ENCODE data around the gene XRCC1. TPM values are rescaled to one million over a fixed set of nuclear protein-coding genes. Genes with fewer than 3 reads are reported as not detected.

XRCC1 gene
- total and polyA plus RNA-seq, 2 of the 8 experiments (the other 6 are each of a cell fraction or from before 2014, with no cell fraction given) = 42.5 to 44.4 TPM

DNA sequence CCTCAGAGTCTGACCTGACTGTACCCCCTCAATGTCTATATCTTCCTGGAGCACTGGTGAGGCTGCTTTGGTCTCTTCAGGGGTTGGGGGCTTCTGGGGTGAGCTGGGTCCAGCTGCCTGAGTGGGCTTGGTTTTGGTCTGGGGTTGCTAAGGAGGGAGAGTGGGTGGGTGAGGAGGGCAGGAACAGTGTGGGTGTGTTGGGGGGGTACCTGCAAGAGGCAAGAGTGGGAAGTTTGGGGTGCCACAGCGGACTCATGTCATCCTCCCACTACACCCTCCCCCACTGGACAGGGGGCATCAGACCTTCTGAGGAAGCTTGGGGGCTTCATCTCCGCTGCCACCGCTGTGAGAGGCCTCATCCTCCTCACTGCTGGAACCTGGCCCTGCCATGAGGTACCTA, 28.7 kb downstream of the XRCC1 start (continued):
- TF ChIP-seq, protein P1, sequence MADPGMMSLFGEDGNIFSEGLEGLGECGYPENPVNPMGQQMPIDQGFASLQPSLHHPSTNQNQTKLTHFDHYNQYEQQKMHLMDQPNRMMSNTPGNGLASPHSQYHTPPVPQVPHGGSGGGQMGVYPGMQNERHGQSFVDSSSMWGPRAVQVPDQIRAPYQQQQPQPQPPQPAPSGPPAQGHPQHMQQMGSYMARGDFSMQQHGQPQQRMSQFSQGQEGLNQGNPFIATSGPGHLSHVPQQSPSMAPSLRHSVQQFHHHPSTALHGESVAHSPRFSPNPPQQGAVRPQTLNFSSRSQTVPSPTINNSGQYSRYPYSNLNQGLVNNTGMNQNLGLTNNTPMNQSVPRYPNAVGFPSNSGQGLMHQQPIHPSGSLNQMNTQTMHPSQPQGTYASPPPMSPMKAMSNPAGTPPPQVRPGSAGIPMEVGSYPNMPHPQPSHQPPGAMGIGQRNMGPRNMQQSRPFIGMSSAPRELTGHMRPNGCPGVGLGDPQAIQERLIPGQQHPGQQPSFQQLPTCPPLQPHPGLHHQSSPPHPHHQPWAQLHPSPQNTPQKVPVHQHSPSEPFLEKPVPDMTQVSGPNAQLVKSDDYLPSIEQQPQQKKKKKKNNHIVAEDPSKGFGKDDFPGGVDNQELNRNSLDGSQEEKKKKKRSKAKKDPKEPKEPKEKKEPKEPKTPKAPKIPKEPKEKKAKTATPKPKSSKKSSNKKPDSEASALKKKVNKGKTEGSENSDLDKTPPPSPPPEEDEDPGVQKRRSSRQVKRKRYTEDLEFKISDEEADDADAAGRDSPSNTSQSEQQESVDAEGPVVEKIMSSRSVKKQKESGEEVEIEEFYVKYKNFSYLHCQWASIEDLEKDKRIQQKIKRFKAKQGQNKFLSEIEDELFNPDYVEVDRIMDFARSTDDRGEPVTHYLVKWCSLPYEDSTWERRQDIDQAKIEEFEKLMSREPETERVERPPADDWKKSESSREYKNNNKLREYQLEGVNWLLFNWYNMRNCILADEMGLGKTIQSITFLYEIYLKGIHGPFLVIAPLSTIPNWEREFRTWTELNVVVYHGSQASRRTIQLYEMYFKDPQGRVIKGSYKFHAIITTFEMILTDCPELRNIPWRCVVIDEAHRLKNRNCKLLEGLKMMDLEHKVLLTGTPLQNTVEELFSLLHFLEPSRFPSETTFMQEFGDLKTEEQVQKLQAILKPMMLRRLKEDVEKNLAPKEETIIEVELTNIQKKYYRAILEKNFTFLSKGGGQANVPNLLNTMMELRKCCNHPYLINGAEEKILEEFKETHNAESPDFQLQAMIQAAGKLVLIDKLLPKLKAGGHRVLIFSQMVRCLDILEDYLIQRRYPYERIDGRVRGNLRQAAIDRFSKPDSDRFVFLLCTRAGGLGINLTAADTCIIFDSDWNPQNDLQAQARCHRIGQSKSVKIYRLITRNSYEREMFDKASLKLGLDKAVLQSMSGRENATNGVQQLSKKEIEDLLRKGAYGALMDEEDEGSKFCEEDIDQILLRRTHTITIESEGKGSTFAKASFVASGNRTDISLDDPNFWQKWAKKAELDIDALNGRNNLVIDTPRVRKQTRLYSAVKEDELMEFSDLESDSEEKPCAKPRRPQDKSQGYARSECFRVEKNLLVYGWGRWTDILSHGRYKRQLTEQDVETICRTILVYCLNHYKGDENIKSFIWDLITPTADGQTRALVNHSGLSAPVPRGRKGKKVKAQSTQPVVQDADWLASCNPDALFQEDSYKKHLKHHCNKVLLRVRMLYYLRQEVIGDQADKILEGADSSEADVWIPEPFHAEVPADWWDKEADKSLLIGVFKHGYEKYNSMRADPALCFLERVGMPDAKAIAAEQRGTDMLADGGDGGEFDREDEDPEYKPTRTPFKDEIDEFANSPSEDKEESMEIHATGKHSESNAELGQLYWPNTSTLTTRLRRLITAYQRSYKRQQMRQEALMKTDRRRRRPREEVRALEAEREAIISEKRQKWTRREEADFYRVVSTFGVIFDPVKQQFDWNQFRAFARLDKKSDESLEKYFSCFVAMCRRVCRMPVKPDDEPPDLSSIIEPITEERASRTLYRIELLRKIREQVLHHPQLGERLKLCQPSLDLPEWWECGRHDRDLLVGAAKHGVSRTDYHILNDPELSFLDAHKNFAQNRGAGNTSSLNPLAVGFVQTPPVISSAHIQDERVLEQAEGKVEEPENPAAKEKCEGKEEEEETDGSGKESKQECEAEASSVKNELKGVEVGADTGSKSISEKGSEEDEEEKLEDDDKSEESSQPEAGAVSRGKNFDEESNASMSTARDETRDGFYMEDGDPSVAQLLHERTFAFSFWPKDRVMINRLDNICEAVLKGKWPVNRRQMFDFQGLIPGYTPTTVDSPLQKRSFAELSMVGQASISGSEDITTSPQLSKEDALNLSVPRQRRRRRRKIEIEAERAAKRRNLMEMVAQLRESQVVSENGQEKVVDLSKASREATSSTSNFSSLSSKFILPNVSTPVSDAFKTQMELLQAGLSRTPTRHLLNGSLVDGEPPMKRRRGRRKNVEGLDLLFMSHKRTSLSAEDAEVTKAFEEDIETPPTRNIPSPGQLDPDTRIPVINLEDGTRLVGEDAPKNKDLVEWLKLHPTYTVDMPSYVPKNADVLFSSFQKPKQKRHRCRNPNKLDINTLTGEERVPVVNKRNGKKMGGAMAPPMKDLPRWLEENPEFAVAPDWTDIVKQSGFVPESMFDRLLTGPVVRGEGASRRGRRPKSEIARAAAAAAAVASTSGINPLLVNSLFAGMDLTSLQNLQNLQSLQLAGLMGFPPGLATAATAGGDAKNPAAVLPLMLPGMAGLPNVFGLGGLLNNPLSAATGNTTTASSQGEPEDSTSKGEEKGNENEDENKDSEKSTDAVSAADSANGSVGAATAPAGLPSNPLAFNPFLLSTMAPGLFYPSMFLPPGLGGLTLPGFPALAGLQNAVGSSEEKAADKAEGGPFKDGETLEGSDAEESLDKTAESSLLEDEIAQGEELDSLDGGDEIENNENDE (IDR thresholded peaks at IDR 0.05; ENCODE audit: insufficient replicate concordance, low read length) = no peak
- no peak for TF ChIP-seq BRCA1 (IDR thresholded peaks at IDR 0.05; ENCODE audit: low read depth, low read length)
- no peak for TF ChIP-seq TAF7 (optimal IDR thresholded peaks at IDR 0.05; ENCODE audit: borderline replicate concordance, low read depth, low read length)
- TF ChIP-seq KDM4A (IDR thresholded peaks at IDR 0.05; ENCODE audit: low read depth, low read length, severe bottlenecking) = no peak
- no peak for TF ChIP-seq SP1 (IDR thresholded peaks at IDR 0.05; ENCODE audit: low read depth, low read length)
- no peak for TF ChIP-seq SP2 (IDR thresholded peaks at IDR 0.05; ENCODE audit: low read length)
